HG03108 (cell line): ENCODE data around the gene GSTM5.
"Not testable (repeated sequence)": the region's sequence is repeated elsewhere in the genome, so short reads cannot be mapped to it uniquely, and the experiment has no call there.

Experiments
- ATAC-seq: cut with Tn5 transposase; IDR thresholded peaks from one replicate; pipeline ENCODE4 v1.9.1; 2021; ENCODE audit warnings: moderate library complexity; ENCODE audit not compliant: unreplicated experiment

Gene GSTM5

GRCh38 chr1:109695138-109695537, 16.9 kb upstream of the GSTM5 start:
- ATAC-seq: not testable (repeated sequence)

GRCh38 chr1:109697066-109697465, 15.0 kb upstream of the GSTM5 start:
- ATAC-seq: no peak

GRCh38 chr1:109697861-109698260, 14.2 kb upstream of the GSTM5 start:
- ATAC-seq: not testable (repeated sequence)

GRCh38 chr1:109702940-109703339, 9.1 kb upstream of the GSTM5 start:
- not testable (repeated sequence) for ATAC-seq

- ATAC-seq: no peak
Observed at GRCh38 chr1:109704173-109704572, 7.9 kb upstream of the GSTM5 start.

- ATAC-seq: no peak
Observed at GRCh38 chr1:109705411-109705810, 6.6 kb upstream of the GSTM5 start.

GRCh38 chr1:109708949-109709348, 3.1 kb upstream of the GSTM5 start:
- ATAC-seq: not testable (repeated sequence)

- not testable (repeated sequence) for ATAC-seq
Observed at GRCh38 chr1:109709822-109710221, 2.2 kb upstream of the GSTM5 start.

- ATAC-seq: no peak
Observed at GRCh38 chr1:109712321-109712864, 342 bp downstream of the GSTM5 start.

GRCh38 chr1:109713636-109714035, 1.6 kb downstream of the GSTM5 start:
- ATAC-seq: no peak

- no peak for ATAC-seq
Observed at GRCh38 chr1:109714661-109715372, 2.8 kb downstream of the GSTM5 start.

- no peak for ATAC-seq
Observed at GRCh38 chr1:109716121-109716520, 4.1 kb downstream of the GSTM5 start.

GRCh38 chr1:109716570-109717090, 4.6 kb downstream of the GSTM5 start:
- ATAC-seq: no peak

- no peak for ATAC-seq
Observed at GRCh38 chr1:109717729-109718128, 5.7 kb downstream of the GSTM5 start.

GRCh38 chr1:109718495-109718894, 6.4 kb downstream of the GSTM5 start:
- no peak for ATAC-seq

- no peak for ATAC-seq
Observed at GRCh38 chr1:109719337-109719837, 7.3 kb downstream of the GSTM5 start.

- ATAC-seq: no peak
Observed at GRCh38 chr1:109721042-109721441, 9.0 kb downstream of the GSTM5 start.

- ATAC-seq: no peak
Observed at GRCh38 chr1:109721971-109722370, 9.9 kb downstream of the GSTM5 start.

GRCh38 chr1:109722908-109723691, 11.0 kb downstream of the GSTM5 start:
- ATAC-seq: no peak

GRCh38 chr1:109724933-109725332, 12.9 kb downstream of the GSTM5 start:
- ATAC-seq: no peak

- no peak for ATAC-seq
Observed at GRCh38 chr1:109725510-109725909, 13.5 kb downstream of the GSTM5 start.

GRCh38 chr1:109726007-109726406, 14.0 kb downstream of the GSTM5 start:
- ATAC-seq: no peak
